ENCODE data around the gene TAB3.
A peak's percentile ranks its signal among the peaks of the same experiment; 100 is the strongest.

The TAB3 gene

DNA sequence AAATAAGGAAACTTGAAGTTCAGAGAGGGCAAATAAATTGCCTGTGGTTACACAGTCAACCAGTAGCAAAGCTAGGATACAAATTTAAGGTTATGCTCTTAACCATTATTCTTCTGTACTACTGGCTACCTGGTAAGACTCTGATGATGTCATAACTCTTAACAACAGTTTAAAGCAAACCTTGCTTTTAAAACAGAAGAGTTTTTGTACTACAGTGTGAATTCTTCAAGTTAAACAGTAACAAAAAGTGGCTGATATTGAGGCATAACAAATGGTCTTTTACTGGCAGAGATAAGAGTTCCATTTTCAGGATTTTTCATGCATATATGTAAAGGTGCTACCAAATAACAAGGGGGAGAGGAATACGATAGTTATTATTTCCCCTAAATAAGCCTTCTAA lies 23.4 kb downstream of the TAB3 start:
- Histone ChIP-seq H3K9me3 (replicated peaks; ENCODE audit: insufficient read depth, low read length) (no peaks in the 10 kb centered on the region), H3F3A (ENCODE audit: insufficient read depth, low read length) (no peaks in the 10 kb centered on the region), H3K4me2 (ENCODE audit: low read depth, low read length) (no peak overlapping the region), H4K20me1 (ENCODE audit: insufficient read depth, low read length) (no peaks in the 10 kb centered on the region), H3K9me2 (replicated peaks; ENCODE audit: insufficient read depth, low read length) (no peaks in the 10 kb centered on the region), H3K4me3 (ENCODE audit: low read length) (no peak overlapping the region), H3K36me3 (replicated peaks; ENCODE audit: insufficient read depth, low read length) (no peaks in the 10 kb centered on the region), H3K27me3 (replicated peaks; ENCODE audit: insufficient read depth, low read length) (no peaks in the 10 kb centered on the region), H3K9ac (ENCODE audit: low read length) (no peak overlapping the region), H3K4me1 (ENCODE audit: low read length) (no peaks in the 10 kb centered on the region), H3K27ac (ENCODE audit: low read length) (no peak overlapping the region), H3K79me2 (ENCODE audit: low read length) (no peaks in the 10 kb centered on the region), H2AFZ (ENCODE audit: low read length) (no peak overlapping the region)
- TF ChIP-seq EZH2 (optimal IDR thresholded peaks at IDR 0.05; ENCODE audit: low read depth, low read length) (no peak), EZH2phosphoT487 (IDR thresholded peaks at IDR 0.05; ENCODE audit: low read length) (no peak)
- TF ChIP-seq, protein P1, sequence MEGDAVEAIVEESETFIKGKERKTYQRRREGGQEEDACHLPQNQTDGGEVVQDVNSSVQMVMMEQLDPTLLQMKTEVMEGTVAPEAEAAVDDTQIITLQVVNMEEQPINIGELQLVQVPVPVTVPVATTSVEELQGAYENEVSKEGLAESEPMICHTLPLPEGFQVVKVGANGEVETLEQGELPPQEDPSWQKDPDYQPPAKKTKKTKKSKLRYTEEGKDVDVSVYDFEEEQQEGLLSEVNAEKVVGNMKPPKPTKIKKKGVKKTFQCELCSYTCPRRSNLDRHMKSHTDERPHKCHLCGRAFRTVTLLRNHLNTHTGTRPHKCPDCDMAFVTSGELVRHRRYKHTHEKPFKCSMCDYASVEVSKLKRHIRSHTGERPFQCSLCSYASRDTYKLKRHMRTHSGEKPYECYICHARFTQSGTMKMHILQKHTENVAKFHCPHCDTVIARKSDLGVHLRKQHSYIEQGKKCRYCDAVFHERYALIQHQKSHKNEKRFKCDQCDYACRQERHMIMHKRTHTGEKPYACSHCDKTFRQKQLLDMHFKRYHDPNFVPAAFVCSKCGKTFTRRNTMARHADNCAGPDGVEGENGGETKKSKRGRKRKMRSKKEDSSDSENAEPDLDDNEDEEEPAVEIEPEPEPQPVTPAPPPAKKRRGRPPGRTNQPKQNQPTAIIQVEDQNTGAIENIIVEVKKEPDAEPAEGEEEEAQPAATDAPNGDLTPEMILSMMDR (IDR thresholded peaks at IDR 0.05; ENCODE audit: low read length): no peak
- DNase-seq: no peak

DNA sequence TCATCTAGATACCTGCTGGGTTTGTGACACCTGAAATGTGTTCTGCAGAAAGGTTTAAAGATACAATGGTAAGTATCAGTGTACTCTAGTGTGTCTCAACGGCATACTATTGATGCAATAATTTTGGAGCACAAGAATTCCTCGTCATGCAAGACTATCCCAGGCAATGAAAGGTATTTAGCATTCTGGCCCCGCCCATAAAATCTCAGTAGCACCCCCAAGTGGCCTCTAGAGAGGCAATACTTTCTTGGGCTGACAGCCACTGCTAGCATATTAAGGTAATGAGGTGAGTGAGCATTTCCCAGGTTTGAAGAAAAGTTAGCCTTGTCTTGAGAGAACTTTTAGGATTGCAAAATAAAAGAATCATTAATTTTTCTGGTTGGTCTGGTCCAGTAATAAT lies 24.0 kb downstream of the TAB3 start:
- Histone ChIP-seq H3K79me2 (ENCODE audit: low read length) (no peaks in the 10 kb centered on the region), H4K20me1 (ENCODE audit: insufficient read depth, low read length) (no peaks in the 10 kb centered on the region), H3K4me3 (ENCODE audit: low read length) (no peak overlapping the region), H3K9me2 (replicated peaks; ENCODE audit: insufficient read depth, low read length) (no peaks in the 10 kb centered on the region), H2AFZ (ENCODE audit: low read length) (no peak overlapping the region), H3F3A (ENCODE audit: insufficient read depth, low read length) (no peaks in the 10 kb centered on the region), H3K36me3 (replicated peaks; ENCODE audit: insufficient read depth, low read length) (no peaks in the 10 kb centered on the region), H3K27me3 (replicated peaks; ENCODE audit: insufficient read depth, low read length) (no peaks in the 10 kb centered on the region), H3K9me3 (replicated peaks; ENCODE audit: insufficient read depth, low read length) (no peaks in the 10 kb centered on the region), H3K9ac (ENCODE audit: low read length) (no peak overlapping the region), H3K27ac (ENCODE audit: low read length) (no peak overlapping the region), H3K4me1 (ENCODE audit: low read length) (no peaks in the 10 kb centered on the region), H3K4me2 (ENCODE audit: low read depth, low read length) (no peak overlapping the region)
- no peak for TF ChIP-seq EZH2 (optimal IDR thresholded peaks at IDR 0.05; ENCODE audit: low read depth, low read length)
- TF ChIP-seq, protein P1 (IDR thresholded peaks at IDR 0.05; ENCODE audit: low read length): peak; percentile 42
- peak; percentile 7 for DNase-seq

DNA sequence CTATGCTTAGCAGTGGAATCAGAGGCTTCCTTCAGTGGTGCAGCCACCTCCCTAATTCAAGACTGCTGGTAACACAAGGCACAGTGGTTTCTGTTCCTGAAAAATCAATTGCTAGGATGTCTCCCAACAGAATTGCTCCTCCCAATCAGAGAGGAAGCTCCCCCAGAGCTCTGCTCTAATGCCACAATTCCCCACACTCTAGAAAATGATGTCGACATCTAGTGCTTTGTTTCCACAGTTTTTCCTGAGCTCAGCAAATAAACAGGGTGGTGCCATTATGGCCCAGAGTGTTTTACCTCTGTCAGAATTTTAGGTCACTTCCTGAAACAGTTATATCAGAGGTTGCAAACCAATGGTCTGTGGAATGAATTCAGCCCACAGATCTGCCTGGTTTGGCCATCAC lies 24.7 kb downstream of the TAB3 start:
- H3K4me1 ChIP-seq (ENCODE audit: low read length): no peaks in the 10 kb centered on the region
- H3K4me2 ChIP-seq (ENCODE audit: low read depth, low read length): no peak overlapping the region
- H3F3A ChIP-seq (ENCODE audit: insufficient read depth, low read length): no peaks in the 10 kb centered on the region
- no peak overlapping the region for H3K9ac ChIP-seq (ENCODE audit: low read length)
- no peak for DNase-seq
- no peaks in the 10 kb centered on the region for H3K79me2 ChIP-seq (ENCODE audit: low read length)
- no peaks in the 10 kb centered on the region for H3K36me3 ChIP-seq (replicated peaks; ENCODE audit: insufficient read depth, low read length)
- no peak overlapping the region for H2AFZ ChIP-seq (ENCODE audit: low read length)
- TF ChIP-seq EZH2phosphoT487 (IDR thresholded peaks at IDR 0.05; ENCODE audit: low read length) (no peak), EZH2 (optimal IDR thresholded peaks at IDR 0.05; ENCODE audit: low read depth, low read length) (no peak)
- TF ChIP-seq, protein P1 (IDR thresholded peaks at IDR 0.05; ENCODE audit: low read length): no peak
- no peak overlapping the region for H3K4me3 ChIP-seq (ENCODE audit: low read length)
- H4K20me1 ChIP-seq (ENCODE audit: insufficient read depth, low read length): no peaks in the 10 kb centered on the region
- no peaks in the 10 kb centered on the region for H3K9me3 ChIP-seq (replicated peaks; ENCODE audit: insufficient read depth, low read length)
- no peak overlapping the region for H3K27ac ChIP-seq (ENCODE audit: low read length)
- H3K27me3 ChIP-seq (replicated peaks; ENCODE audit: insufficient read depth, low read length): no peaks in the 10 kb centered on the region
- H3K9me2 ChIP-seq (replicated peaks; ENCODE audit: insufficient read depth, low read length): no peaks in the 10 kb centered on the region
